DOHH2 (cell line): ENCODE results near the gene ACSL5.
"Not testable (repeated sequence)": the region's sequence is repeated elsewhere in the genome, so short reads cannot be mapped to it uniquely, and the experiment has no call there.

ENCODE experiments used
- H3F3A ChIP-seq: fragments of 200-600 bp; sonication (generic), shearing (Covaris generic); 2 replicates; pipeline ENCODE4 v1.6.0; 2016; ENCODE audit warnings: antibody characterized with exemption, mild to moderate bottlenecking; ENCODE audit not compliant: control insufficient read depth, insufficient read depth
- H3K27ac ChIP-seq: fragments of 200-600 bp; sonication (generic); 2 replicates; pipeline ENCODE4 v1.5.1; 2014; ENCODE audit warnings: low read depth, mild to moderate bottlenecking, low read length, moderate library complexity
- H3K27me3 ChIP-seq: fragments of 200-600 bp; sonication (generic); 2 replicates; pipeline ENCODE4 v1.6.1; 2014; ENCODE audit warnings: mild to moderate bottlenecking, low read length, mixed read lengths; ENCODE audit not compliant: control insufficient read depth
- H3K36me3 ChIP-seq: fragments of 200-600 bp; sonication (generic); 2 replicates; pipeline ENCODE4 v1.6.1; 2014; ENCODE audit warnings: mild to moderate bottlenecking, low read length, moderate library complexity, mixed read lengths; ENCODE audit not compliant: control insufficient read depth
- H3K4me1 ChIP-seq: fragments of 200-600 bp; sonication (generic); 2 replicates; pipeline ENCODE4 v1.6.1; 2014; ENCODE audit warnings: mild to moderate bottlenecking, low read length, mixed read lengths; ENCODE audit not compliant: control insufficient read depth
- H3K4me2 ChIP-seq: fragments of 200-600 bp; sonication (generic); 2 replicates; pipeline ENCODE4 v1.6.0; 2014; ENCODE audit warnings: mild to moderate bottlenecking, low read length, moderate library complexity
- H3K4me3 ChIP-seq: fragments of 200-600 bp; sonication (generic); 2 replicates; pipeline ENCODE4 v1.5.1; 2014; ENCODE audit warnings: mild to moderate bottlenecking, low read length, mixed read lengths
- H3K79me2 ChIP-seq: fragments of 200-600 bp; sonication (generic); 2 replicates; pipeline ENCODE4 v1.6.1; 2014; ENCODE audit warnings: mild to moderate bottlenecking, low read length, mixed read lengths; ENCODE audit not compliant: control insufficient read depth
- H3K9me2 ChIP-seq: fragments of 200-600 bp; sonication (generic); replicated peaks from 2 replicates; pipeline ENCODE4 v1.6.1; 2014; ENCODE audit warnings: mild to moderate bottlenecking, low read length, mixed read lengths; ENCODE audit not compliant: control insufficient read depth
- H3K9me3 ChIP-seq: fragments of 200-600 bp; sonication (generic); 2 replicates; pipeline ENCODE4 v1.6.1; 2014; ENCODE audit warnings: antibody characterized with exemption, low read length, mixed read lengths; ENCODE audit not compliant: control insufficient read depth, insufficient read depth
- H4K20me1 ChIP-seq: fragments of 200-600 bp; sonication (generic); 2 replicates; pipeline ENCODE4 v1.6.0; 2014; ENCODE audit warnings: low read depth, mild to moderate bottlenecking, antibody characterized with exemption, low read length, moderate library complexity; ENCODE audit not compliant: control insufficient read depth, insufficient read depth
- EZH2phosphoT487 ChIP-seq: fragments of 200-600 bp; sonication (generic); IDR thresholded peaks from 2 replicates; pipeline ENCODE4 v1.6.1; 2017; ENCODE audit warnings: borderline replicate concordance, mild to moderate bottlenecking, antibody characterized with exemption, low read length, moderate library complexity, mixed read lengths
- TF ChIP-seq, protein P1 (sequence below): fragments of 200-600 bp; sonication (generic); IDR thresholded peaks from one replicate; pipeline ENCODE4 v1.5.1; 2014; ENCODE audit warnings: antibody characterized with exemption, mild to moderate bottlenecking, low read depth, low read length; ENCODE audit not compliant: poor library complexity, severe bottlenecking

Gene ACSL5

GRCh38 chr10:112397592-112397991 is 23.7 kb downstream of the ACSL5 start:
- H3K27me3 ChIP-seq, result no peaks in the 10 kb centered on the region
- TF ChIP-seq, protein P1, sequence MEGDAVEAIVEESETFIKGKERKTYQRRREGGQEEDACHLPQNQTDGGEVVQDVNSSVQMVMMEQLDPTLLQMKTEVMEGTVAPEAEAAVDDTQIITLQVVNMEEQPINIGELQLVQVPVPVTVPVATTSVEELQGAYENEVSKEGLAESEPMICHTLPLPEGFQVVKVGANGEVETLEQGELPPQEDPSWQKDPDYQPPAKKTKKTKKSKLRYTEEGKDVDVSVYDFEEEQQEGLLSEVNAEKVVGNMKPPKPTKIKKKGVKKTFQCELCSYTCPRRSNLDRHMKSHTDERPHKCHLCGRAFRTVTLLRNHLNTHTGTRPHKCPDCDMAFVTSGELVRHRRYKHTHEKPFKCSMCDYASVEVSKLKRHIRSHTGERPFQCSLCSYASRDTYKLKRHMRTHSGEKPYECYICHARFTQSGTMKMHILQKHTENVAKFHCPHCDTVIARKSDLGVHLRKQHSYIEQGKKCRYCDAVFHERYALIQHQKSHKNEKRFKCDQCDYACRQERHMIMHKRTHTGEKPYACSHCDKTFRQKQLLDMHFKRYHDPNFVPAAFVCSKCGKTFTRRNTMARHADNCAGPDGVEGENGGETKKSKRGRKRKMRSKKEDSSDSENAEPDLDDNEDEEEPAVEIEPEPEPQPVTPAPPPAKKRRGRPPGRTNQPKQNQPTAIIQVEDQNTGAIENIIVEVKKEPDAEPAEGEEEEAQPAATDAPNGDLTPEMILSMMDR, result no peak
- TF ChIP-seq EZH2phosphoT487, result no peak
- no peak overlapping the region for H3K4me3 ChIP-seq
- H4K20me1 ChIP-seq, result no peaks in the 10 kb centered on the region
- H3K27ac ChIP-seq, result no peak overlapping the region
- H3K9me2 ChIP-seq, result no peaks in the 10 kb centered on the region
- peaks cover 30% of the 10 kb centered on the region for H3K36me3 ChIP-seq
- H3F3A ChIP-seq, result no peaks in the 10 kb centered on the region
- no peaks in the 10 kb centered on the region for H3K9me3 ChIP-seq
- H3K4me1 ChIP-seq, result no peaks in the 10 kb centered on the region
- H3K79me2 ChIP-seq, result no peaks in the 10 kb centered on the region
- H3K4me2 ChIP-seq, result no peak overlapping the region

- H4K20me1 ChIP-seq, result no peaks in the 10 kb centered on the region
- H3K9me2 ChIP-seq, result no peaks in the 10 kb centered on the region
- H3K4me2 ChIP-seq, result no peak overlapping the region
- H3F3A ChIP-seq, result no peaks in the 10 kb centered on the region
- no peaks in the 10 kb centered on the region for H3K9me3 ChIP-seq
- H3K4me3 ChIP-seq, result no peak overlapping the region
- H3K27ac ChIP-seq, result no peak overlapping the region
- peaks cover 37% of the 10 kb centered on the region for H3K36me3 ChIP-seq
- H3K4me1 ChIP-seq, result no peaks in the 10 kb centered on the region
- H3K79me2 ChIP-seq, result no peaks in the 10 kb centered on the region
- no peaks in the 10 kb centered on the region for H3K27me3 ChIP-seq
- no peak for TF ChIP-seq EZH2phosphoT487
- TF ChIP-seq, protein P1, result no peak
Observed at GRCh38 chr10:112402917-112403316, 29.0 kb downstream of the ACSL5 start.

- Histone ChIP-seq H3K79me2 (no peaks in the 10 kb centered on the region), H3K27me3 (no peaks in the 10 kb centered on the region), H3K27ac (no peak overlapping the region), H4K20me1 (no peaks in the 10 kb centered on the region), H3K9me3 (no peaks in the 10 kb centered on the region), H3K4me2 (no peak overlapping the region), H3K9me2 (no peaks in the 10 kb centered on the region), H3K4me3 (no peak overlapping the region), H3K4me1 (no peaks in the 10 kb centered on the region), H3K36me3 (peaks cover 38% of the 10 kb centered on the region), H3F3A (no peaks in the 10 kb centered on the region)
- TF ChIP-seq, protein P1, result no peak
- TF ChIP-seq EZH2phosphoT487, result no peak
Observed at GRCh38 chr10:112404617-112405016, 30.7 kb downstream of the ACSL5 start.

DNA sequence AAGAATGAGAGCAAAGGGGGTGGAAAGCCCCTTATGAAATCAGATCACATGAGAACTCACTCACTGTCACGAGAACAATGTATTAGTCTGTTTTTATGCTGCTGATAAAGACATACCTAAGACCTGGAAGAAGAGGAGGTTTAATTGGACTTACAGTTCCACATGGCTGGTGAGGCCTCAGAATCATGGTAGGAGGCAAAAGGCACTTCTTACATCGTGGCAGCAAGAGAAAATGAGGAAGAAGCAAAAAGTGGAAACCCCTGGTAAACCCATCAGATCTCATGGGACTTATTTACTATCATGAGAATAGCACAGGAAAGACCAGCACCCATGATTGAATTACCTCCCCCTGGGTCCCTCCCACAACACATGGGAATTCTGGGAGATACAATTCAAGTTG is 32.9 kb downstream of the ACSL5 start:
- H3K4me3 ChIP-seq, result not testable (repeated sequence)

More for the DNA sequence above, 32.9 kb downstream of the ACSL5 start:
- H3K36me3 ChIP-seq, result peaks cover 40% of the 10 kb centered on the region
- H3K27ac ChIP-seq, H3F3A ChIP-seq, H4K20me1 ChIP-seq, H3K9me2 ChIP-seq, H3K9me3 ChIP-seq, H3K27me3 ChIP-seq, H3K4me1 ChIP-seq, H3K79me2 ChIP-seq, H3K4me2 ChIP-seq: not testable (repeated sequence)
